Stomach (tissue), 4 donors: ENCODE results near the gene KLHDC8A.

Experiments
- EP300 ChIP-seq: sonication (generic); formaldehyde crosslinking; IDR thresholded peaks from one replicate; pipeline ENCODE4 v1.6.1; 2017; ENCODE audit warnings: antibody characterized with exemption
- POLR2A ChIP-seq, 4 donors: fragments of 450-650 bp; IDR thresholded peaks; one replicate each; pipeline ENCODE4 v1.6.1; 2016; ENCODE audit warnings: antibody characterized with exemption in 4 of 4, control low read depth in 2 of 4, mild to moderate bottlenecking in 1 of 4, moderate library complexity in 1 of 4
- TF ChIP-seq, protein P1 (sequence below), 7 experiments: fragments of 450-650 bp in 4 of 7; fragments of 200-600 bp in 3 of 7; sonication (generic) in 3 of 7; IDR thresholded peaks; one replicate each; pipeline ENCODE4 v1.5.1; 2016 to 2019; ENCODE audit warnings: antibody characterized with exemption in 7 of 7, control low read depth in 2 of 7, mild to moderate bottlenecking in 1 of 7

GRCh38 chr1:205350691-205351141 lies 6.0 kb downstream of the KLHDC8A start:
- TF ChIP-seq, protein P1, sequence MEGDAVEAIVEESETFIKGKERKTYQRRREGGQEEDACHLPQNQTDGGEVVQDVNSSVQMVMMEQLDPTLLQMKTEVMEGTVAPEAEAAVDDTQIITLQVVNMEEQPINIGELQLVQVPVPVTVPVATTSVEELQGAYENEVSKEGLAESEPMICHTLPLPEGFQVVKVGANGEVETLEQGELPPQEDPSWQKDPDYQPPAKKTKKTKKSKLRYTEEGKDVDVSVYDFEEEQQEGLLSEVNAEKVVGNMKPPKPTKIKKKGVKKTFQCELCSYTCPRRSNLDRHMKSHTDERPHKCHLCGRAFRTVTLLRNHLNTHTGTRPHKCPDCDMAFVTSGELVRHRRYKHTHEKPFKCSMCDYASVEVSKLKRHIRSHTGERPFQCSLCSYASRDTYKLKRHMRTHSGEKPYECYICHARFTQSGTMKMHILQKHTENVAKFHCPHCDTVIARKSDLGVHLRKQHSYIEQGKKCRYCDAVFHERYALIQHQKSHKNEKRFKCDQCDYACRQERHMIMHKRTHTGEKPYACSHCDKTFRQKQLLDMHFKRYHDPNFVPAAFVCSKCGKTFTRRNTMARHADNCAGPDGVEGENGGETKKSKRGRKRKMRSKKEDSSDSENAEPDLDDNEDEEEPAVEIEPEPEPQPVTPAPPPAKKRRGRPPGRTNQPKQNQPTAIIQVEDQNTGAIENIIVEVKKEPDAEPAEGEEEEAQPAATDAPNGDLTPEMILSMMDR (IDR thresholded peaks at IDR 0.05), result no peak
- TF ChIP-seq POLR2A (IDR thresholded peaks at IDR 0.05) (no peak), EP300 (no peak)
